Pancreas (tissue), 10 donors: ENCODE results near the gene BANP. TPM values are rescaled to one million over a fixed set of nuclear protein-coding genes. Genes with fewer than 3 reads are reported as not detected.
A peak's percentile ranks its signal among the peaks of the same experiment; 100 is the strongest.
"Not testable (repeated sequence)": the region's sequence is repeated elsewhere in the genome, so short reads cannot be mapped to it uniquely, and the experiment has no call there.

ENCODE experiments used
- ATAC-seq, 4 donors: fragments of 200-7000 bp; cut with Tn5 transposase; one replicate each; pipeline versions ENCODE4 v1.8.0 to v1.9.1; 2020; ENCODE audit warnings: mild to moderate bottlenecking in 4 of 4, moderate library complexity in 4 of 4
- DNase-seq, 6 donors: peaks; one replicate each; pipeline ENCODE4 v3.0.0-alpha.2; 2020
- FAIRE-seq: peaks from 2 replicates; lab custom pipeline; 2012; peaks lifted over from hg19 to GRCh38; lab: Jason Lieb, UNC
- H3K27ac ChIP-seq, 4 donors: fragments of 200-600 bp; sonication (generic); 1 replicate in 3 of 4; 2 replicates in 1 of 4; pipeline versions ENCODE4 v1.5.0 to v1.8.0; 2020
- H3K27me3 ChIP-seq, 4 donors: fragments of 200-600 bp; one replicate each; pipeline ENCODE4 v1.8.0; 2021
- H3K36me3 ChIP-seq, 3 donors: fragments of 200-600 bp; sonication (generic) in 1 of 3; one replicate each; pipeline versions ENCODE4 v1.5.0 to v1.8.0; 2020 to 2021
- H3K4me1 ChIP-seq, 3 donors: fragments of 200-600 bp; one replicate each; pipeline ENCODE4 v1.8.0; 2021
- H3K4me3 ChIP-seq, 4 donors: fragments of 200-600 bp; sonication (generic) in 2 of 4; one replicate each; pipeline versions ENCODE4 v1.5.0 to v1.8.0; 2020 to 2021
- H3K9me3 ChIP-seq, 4 donors: fragments of 200-600 bp; one replicate each; pipeline ENCODE4 v1.8.0; 2021
- WGBS, 2 donors: extraction: QIAGEN DNeasy Blood & Tissue Kit; methylation state at CpG; one replicate each; pipeline ENCODE4 v1.1.7; 2013; 5-methylcytosine and 5-hydroxymethylcytosine counted together
- intact Hi-C, 3 donors: fragments of 100-400 bp; cut with DNase I; formaldehyde crosslinking; loops; one replicate each; pipeline versions ENCODE4 v1.11.1 to v1.14.2; 2022
- polyA plus RNA-seq, 2 donors: library from polyadenylated mRNA; stranded (reverse); fragments of 200-250 nt; gene quantifications; one replicate each; pipeline ENCODE4 v1.2.3, GENCODE V29; 2013
- total RNA-seq, 6 donors: library from RNA; stranded (reverse); fragmentation: NEBNext Ultra II Directional in 4 of 6; extraction: Animal tissue kit (Norgen Biotek cat#: 25700) in 4 of 6; gene quantifications; one replicate each; pipeline versions ENCODE4 v1.2.1 to v1.2.4, GENCODE V29; 2021 to 2023
- TF ChIP-seq, protein P1 (sequence below), 4 donors: fragments of 200-600 bp; sonication (generic) in 3 of 4; IDR thresholded peaks; one replicate each; pipeline versions ENCODE4 v1.5.0 to v1.8.0; 2021; ENCODE audit warnings: antibody characterized with exemption in 4 of 4
- donor health status: healthy with polysubstance abuse.
- donor health status: DM: no; HTN: no; CAD: no; lungs with moderate emphysema.
- donor health status: DM: no; HTN: no; CAD: no.
- donor health status: control.
- donor health status: control.
- donor health status: Bipolar disorder and iron deficiency.
- donor health status: DM: yes; HTN: yes; CAD: no.
- donor health status: DM: no; HTN: no; CAD: no.
- donor health status: DM: no; HTN: no; CAD: no.
- donor health status: DM: yes; HTN: yes; CAD: no.

Gene BANP
- total and polyA plus RNA-seq, 8 donors = 6.1 to 17.8 (median 13.4) TPM

GRCh38 chr16:88035292-88035691, 84.1 kb downstream of the BANP start:
- TF ChIP-seq, protein P1, sequence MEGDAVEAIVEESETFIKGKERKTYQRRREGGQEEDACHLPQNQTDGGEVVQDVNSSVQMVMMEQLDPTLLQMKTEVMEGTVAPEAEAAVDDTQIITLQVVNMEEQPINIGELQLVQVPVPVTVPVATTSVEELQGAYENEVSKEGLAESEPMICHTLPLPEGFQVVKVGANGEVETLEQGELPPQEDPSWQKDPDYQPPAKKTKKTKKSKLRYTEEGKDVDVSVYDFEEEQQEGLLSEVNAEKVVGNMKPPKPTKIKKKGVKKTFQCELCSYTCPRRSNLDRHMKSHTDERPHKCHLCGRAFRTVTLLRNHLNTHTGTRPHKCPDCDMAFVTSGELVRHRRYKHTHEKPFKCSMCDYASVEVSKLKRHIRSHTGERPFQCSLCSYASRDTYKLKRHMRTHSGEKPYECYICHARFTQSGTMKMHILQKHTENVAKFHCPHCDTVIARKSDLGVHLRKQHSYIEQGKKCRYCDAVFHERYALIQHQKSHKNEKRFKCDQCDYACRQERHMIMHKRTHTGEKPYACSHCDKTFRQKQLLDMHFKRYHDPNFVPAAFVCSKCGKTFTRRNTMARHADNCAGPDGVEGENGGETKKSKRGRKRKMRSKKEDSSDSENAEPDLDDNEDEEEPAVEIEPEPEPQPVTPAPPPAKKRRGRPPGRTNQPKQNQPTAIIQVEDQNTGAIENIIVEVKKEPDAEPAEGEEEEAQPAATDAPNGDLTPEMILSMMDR (IDR thresholded peaks at IDR 0.05) = no peak
- FAIRE-seq (no peak), ATAC-seq (no peak), DNase-seq (peak in 2 of 6 donors; percentile 35 to 41)
- Histone ChIP-seq H3K36me3 (peaks cover 0 to 5% (median 0%) of the 10 kb centered on the region in 3 donors), H3K4me3 (no peak overlapping the region), H3K9me3 (no peaks in the 10 kb centered on the region), H3K27ac (no peak overlapping the region), H3K4me1 (no peaks in the 10 kb centered on the region), H3K27me3 (no peaks in the 10 kb centered on the region)
- intact Hi-C loops = no loop called here
- WGBS, 2 donors = 94% methylated on average over 14 of the region's 14 CpGs

DNA sequence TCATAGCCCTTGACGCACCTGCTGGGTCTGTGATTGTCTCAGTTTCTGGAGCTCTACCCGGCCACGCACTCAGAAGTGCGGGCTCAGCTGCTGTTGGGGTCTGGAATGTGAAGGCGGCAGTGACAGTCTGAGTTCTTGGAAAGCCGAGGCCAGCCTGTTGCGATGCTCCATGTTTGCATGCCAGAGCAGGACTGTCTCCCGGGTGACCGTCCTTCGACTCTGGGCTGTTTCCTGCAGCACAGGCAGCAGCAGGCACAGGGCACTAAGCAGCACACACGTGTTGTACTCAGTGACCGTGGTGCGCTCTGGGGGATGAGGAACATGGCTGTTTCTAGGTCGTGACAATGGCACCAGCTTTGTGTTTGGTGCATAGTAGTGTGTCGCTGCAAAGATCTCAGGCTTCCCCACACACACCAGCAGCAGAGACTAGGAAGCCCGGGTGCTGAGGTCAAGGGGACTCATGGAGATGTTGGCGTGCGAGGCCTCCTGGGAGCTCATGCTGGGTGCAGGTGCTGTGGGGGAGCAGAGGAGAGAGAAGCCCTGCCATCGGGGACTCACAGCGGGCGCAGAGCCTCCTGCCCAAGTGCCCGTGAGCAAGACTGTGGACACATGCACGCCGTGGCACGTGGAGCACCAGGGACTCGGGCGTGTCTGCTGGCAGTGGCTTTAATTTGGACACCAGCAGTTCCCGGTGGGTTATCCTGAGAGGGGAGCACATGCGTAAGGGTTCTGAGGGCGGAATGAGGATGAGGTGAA, 84.8 kb downstream of the BANP start:
- H3K27me3 ChIP-seq, H3K4me3 ChIP-seq, H3K4me1 ChIP-seq, intact Hi-C loops, FAIRE-seq, H3K9me3 ChIP-seq, ATAC-seq, H3K27ac ChIP-seq, H3K36me3 ChIP-seq: not testable (repeated sequence)
- DNase-seq = peak in 2 of 6 donors; percentile 30 to 43
- 94 to 96% methylated on average over 30 of the region's 30 CpGs for WGBS, 2 donors

- H3K27ac ChIP-seq, H3K4me3 ChIP-seq, intact Hi-C loops, ATAC-seq, H3K36me3 ChIP-seq, H3K9me3 ChIP-seq, H3K27me3 ChIP-seq, H3K4me1 ChIP-seq, FAIRE-seq: not testable (repeated sequence)
- 93 to 97% methylated on average over 10 of the region's 10 CpGs for WGBS, 2 donors
- peak in 1 of 6 donors; percentile 32 for DNase-seq
Observed at GRCh38 chr16:88036640-88036996, 85.4 kb downstream of the BANP start.

DNA sequence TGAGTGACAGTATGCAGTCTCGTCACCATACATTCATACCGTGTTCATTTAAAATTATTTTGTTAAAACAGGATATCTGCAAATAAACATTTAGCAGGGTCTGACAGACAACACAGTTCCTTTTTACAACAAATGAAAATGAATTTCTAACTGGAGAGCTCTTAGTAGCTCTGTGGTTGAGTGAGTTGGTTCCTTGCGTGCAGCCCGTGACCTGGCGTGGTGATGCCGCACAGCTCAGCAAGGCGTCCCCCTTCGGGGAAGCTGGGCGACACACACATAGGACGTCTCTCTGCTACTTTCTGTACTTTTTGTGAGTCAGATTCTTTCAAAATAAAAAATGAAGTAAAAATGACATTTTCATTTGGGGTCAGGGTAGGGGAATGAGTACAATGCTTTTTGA, 86.1 kb downstream of the BANP start:
- DNase-seq, H3K27me3 ChIP-seq, H3K36me3 ChIP-seq, H3K4me3 ChIP-seq, ATAC-seq, H3K4me1 ChIP-seq, intact Hi-C loops, FAIRE-seq, H3K27ac ChIP-seq, H3K9me3 ChIP-seq: not testable (repeated sequence)
- WGBS, 2 donors = 95 to 98% methylated on average over 9 of the region's 10 CpGs

DNA sequence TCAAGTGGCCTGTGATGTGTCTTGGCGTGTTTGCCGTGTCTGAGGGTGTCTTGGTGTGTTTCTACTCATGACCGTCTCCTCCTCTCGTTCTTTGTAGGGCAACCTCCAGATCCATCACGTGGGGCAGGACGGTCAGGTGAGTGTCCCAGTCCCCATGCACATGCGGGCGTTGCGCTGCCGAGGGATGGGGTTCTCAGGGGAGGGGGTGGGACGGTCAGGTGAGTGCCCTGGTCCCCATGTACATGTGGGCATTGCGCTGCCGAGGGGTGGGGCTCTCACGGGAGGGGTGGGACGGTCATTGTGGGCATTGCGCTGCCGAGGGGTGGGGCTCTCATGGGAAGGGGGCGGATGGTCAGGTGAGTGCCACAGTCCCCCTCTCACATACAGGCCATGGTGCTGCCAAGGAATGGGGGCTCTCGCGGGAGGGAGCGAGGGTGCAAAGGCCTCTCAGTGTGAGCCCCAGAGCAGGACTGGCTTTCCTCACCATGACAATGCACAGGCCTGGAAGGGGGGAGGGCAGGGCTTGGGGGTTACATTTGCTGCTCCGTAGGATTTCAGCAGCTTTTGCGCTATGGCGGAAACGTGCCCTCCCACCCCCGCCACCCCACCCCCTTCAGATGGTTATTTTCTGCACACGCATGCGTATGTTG, 86.8 kb downstream of the BANP start:
- not testable (repeated sequence) for ATAC-seq

DNA sequence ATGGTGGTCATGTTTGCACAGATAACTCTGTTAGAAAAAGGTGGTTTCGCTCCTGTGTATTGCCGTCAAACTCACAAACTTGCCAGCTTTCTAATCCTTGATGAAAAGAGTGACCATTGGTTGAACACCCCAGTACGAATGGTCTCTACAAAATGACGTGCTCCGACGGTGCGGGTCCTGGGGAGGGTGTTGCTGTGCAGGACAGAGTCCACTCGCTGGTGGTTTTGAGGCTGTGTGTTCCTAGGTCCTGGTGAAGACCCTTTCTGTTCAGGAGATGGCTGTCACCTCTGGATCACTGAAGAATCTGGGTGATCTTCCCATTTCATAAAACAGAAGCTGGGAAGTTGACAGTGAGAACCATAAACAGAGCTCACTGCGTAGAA, 87.3 kb downstream of the BANP start:
- H3K27ac ChIP-seq, intact Hi-C loops, H3K4me3 ChIP-seq, H3K9me3 ChIP-seq, H3K36me3 ChIP-seq, DNase-seq, ATAC-seq, H3K27me3 ChIP-seq, FAIRE-seq, H3K4me1 ChIP-seq: not testable (repeated sequence)
- 95 to 98% methylated on average over 9 of the region's 9 CpGs for WGBS, 2 donors

More for the DNA sequence above, 86.8 kb downstream of the BANP start:
- H3K27me3 ChIP-seq, H3K36me3 ChIP-seq, H3K4me3 ChIP-seq, H3K4me1 ChIP-seq, H3K9me3 ChIP-seq, intact Hi-C loops, FAIRE-seq, H3K27ac ChIP-seq: not testable (repeated sequence)
- WGBS, 2 donors = 92 to 93% methylated on average over 28 of the region's 28 CpGs
- DNase-seq = peak in 2 of 6 donors; percentile 21 to 35

GRCh38 chr16:88039591-88039990, 88.4 kb downstream of the BANP start:
- peaks cover 0 to 5% (median 0%) of the 10 kb centered on the region in 3 donors for H3K36me3 ChIP-seq
- no peaks in the 10 kb centered on the region for H3K9me3 ChIP-seq
- no peak for FAIRE-seq
- WGBS, 2 donors = 91 to 94% methylated on average over 11 of the region's 11 CpGs
- intact Hi-C loops = no loop called here
- H3K27me3 ChIP-seq = no peaks in the 10 kb centered on the region
- no peak for DNase-seq
- no peaks in the 10 kb centered on the region for H3K4me1 ChIP-seq
- H3K27ac ChIP-seq = no peak overlapping the region
- no peak for ATAC-seq
- TF ChIP-seq, protein P1 (IDR thresholded peaks at IDR 0.05) = no peak
- no peak overlapping the region for H3K4me3 ChIP-seq

GRCh38 chr16:88040196-88040876, 89.1 kb downstream of the BANP start:
- ATAC-seq, H3K4me1 ChIP-seq, H3K4me3 ChIP-seq, H3K27me3 ChIP-seq, H3K9me3 ChIP-seq, H3K27ac ChIP-seq, H3K36me3 ChIP-seq, intact Hi-C loops, FAIRE-seq: not testable (repeated sequence)
- peak in 2 of 6 donors; percentile 26 to 29 for DNase-seq
- 86 to 90% methylated on average over 28 of the region's 28 CpGs for WGBS, 2 donors

GRCh38 chr16:88040877-88041244, 89.6 kb downstream of the BANP start:
- peak in 1 of 6 donors; percentile 20 for DNase-seq
- H3K27ac ChIP-seq, intact Hi-C loops, H3K36me3 ChIP-seq, FAIRE-seq, ATAC-seq, H3K9me3 ChIP-seq, H3K4me3 ChIP-seq, H3K4me1 ChIP-seq, H3K27me3 ChIP-seq: not testable (repeated sequence)
- WGBS, 2 donors = 86 to 91% methylated on average over 5 of the region's 5 CpGs

GRCh38 chr16:88041506-88041905, 90.3 kb downstream of the BANP start:
- H3K36me3 ChIP-seq, intact Hi-C loops, DNase-seq, FAIRE-seq, H3K27me3 ChIP-seq, ATAC-seq, H3K4me1 ChIP-seq, H3K27ac ChIP-seq, H3K9me3 ChIP-seq, H3K4me3 ChIP-seq: not testable (repeated sequence)
- 90 to 96% methylated on average over 10 to 11 of the region's 11 CpGs for WGBS, 2 donors
